NCI-H2171 (cell line): ENCODE results near the gene JPH4.
A peak's percentile ranks its signal among the peaks of the same experiment; 100 is the strongest.
"Not testable (repeated sequence)": the region's sequence is repeated elsewhere in the genome, so short reads cannot be mapped to it uniquely, and the experiment has no call there.

Experiments
- DNase-seq: peaks from one replicate; lab custom pipeline; 2025; lab: John Stamatoyannopoulos, UW

Gene JPH4

DNA sequence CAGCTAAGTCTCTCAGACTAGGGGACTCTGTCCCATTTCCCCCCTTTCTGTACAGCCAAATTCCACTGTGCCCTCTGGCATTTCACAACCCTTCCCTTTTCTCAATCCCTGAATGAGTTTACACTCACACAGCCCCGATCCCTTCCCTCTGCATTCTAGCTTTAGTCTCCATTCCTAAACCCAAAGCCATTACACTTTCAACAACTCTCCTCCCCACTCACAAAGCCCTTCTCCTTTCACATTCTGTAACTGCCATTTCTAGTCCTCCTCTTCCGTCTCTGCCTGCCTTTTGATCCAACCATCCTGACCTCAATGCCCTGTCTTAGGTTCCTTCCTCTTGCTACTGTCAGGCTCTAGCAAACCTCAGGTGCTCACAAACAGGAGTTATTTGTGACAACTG lies 30.7 kb downstream of the JPH4 start:
- no peak for DNase-seq

- no peak for DNase-seq
These were observed 32.0 kb downstream of the JPH4 start for GRCh38 chr14:23546450-23547035.

GRCh38 chr14:23545740-23546365 lies 32.7 kb downstream of the JPH4 start:
- DNase-seq, result no peak

GRCh38 chr14:23544511-23545447 lies 33.8 kb downstream of the JPH4 start:
- peak; percentile 82 for DNase-seq

- no peak for DNase-seq
These were observed 35.2 kb downstream of the JPH4 start for GRCh38 chr14:23543403-23543802.

DNA sequence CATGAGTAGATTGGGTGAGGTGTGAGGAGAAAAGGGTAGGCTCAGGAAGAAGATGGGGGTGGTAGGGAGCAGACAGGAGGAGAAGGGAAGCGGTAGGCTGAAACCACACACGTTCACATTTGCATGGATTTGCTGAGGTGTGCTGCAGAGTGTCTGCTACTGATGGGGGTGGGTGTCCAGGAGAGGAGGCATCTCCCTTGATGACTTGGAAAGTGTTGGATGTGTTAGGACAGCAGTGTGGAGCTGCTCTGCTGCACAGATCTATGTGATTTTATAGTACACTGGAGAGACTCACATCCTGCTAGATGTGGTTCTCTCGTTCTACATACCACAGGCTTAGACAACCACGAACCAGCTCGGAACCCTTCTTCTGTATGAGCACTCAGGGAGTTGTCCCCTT lies 36.3 kb downstream of the JPH4 start:
- DNase-seq, result no peak

GRCh38 chr14:23540141-23540469 lies 38.5 kb downstream of the JPH4 start:
- no peak for DNase-seq

- no peak for DNase-seq
These were observed 39.1 kb downstream of the JPH4 start for GRCh38 chr14:23539248-23540140.

- peak; percentile 11 for DNase-seq
These were observed 39.8 kb downstream of the JPH4 start for GRCh38 chr14:23538785-23539184.

- no peak for DNase-seq
These were observed 40.4 kb downstream of the JPH4 start for GRCh38 chr14:23538050-23538718.

DNA sequence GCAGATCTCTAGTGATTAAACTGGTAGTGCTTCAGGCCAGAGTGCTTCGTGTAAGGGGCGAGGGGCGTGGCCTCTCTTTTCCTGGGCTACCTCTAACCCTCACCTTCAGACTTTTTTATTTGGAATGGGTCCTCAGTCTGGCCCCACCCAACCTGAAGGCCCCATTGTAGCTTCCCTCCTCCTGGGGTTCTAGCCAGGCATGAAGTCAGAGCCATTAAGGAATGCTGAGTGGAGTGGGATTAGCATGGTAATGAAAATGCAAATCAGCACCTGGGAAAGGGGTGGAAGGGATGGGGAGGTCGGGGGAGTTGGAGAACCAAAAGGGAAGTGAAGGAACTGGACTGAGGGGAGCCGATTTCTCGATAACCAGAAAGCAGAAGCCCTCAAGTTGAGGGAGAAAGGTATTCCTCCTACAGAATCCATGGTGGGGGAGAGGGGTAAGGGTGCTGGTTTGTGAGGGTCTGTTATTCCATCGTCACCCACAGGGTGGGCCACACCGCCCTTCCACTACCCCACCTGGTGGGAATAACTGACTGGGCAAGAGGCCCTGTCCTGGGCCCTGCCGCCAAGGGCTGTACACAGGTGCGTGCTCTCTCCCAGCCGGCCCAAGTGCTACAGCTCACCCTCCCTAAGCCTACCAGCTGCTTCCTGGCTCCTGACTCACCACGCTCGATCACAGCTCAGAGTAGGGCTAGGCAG lies 41.1 kb downstream of the JPH4 start:
- no peak for DNase-seq

- DNase-seq, result not testable (repeated sequence)
These were observed 41.7 kb downstream of the JPH4 start for GRCh38 chr14:23536906-23537305.

DNA sequence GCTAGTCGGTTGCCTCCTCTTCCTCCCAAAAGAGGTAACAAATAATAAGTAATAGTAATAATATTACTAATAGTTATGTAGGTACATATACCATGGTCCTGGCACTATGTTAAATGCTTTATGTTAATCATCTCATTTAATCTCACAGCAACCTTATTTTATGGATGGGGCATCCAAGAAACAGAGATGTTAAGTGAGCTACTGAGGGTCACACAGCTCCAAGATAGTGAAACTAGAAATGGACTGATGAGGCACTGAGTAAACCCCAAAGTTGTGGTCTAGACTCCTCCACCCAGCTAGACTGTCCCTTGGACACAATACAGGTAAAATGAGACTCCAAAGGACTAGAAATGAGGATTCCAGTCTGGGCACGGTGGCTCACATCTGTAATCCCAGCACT lies 42.1 kb downstream of the JPH4 start:
- no peak for DNase-seq

GRCh38 chr14:23535943-23536342 lies 42.6 kb downstream of the JPH4 start:
- no peak for DNase-seq

DNA sequence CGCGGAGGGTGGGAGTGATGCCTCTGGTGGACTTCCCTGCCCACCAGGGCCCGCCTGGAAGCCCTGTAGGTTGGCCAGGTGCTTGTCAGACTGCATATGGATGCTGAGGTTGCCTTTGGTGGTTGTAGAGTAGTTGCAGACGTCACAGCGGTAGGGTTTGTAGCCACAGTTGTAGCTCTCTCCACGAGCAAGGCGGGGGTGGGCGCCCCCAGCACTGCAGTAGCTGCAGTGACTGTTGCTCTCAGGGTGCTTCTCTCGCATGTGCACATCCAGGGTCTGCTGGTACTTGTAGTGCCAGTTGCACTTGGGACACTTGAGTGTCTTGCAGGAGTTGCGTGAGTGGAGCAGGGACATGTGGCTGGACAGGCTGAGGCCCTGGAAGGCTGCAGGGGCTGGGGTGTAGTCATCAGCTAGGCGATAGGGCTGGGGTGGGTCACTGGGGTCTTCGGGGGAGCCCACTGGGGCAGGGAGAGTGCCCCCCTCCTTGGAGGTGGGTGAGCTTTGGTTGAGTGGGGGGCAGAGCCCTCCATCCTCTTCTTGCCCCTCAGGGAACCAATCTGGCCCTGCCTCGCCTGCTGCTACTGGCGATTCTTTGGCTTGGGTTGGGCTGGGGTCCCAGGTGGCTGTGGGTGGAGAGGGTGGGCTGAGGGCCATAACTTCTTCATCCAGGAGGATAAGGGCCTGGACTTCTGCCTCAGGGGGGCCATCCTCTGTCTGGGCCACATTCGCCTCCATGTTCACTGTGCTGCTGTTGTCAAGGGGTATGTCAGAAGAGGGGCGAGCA lies 44.7 kb downstream of the JPH4 start:
- no peak for DNase-seq

DNA sequence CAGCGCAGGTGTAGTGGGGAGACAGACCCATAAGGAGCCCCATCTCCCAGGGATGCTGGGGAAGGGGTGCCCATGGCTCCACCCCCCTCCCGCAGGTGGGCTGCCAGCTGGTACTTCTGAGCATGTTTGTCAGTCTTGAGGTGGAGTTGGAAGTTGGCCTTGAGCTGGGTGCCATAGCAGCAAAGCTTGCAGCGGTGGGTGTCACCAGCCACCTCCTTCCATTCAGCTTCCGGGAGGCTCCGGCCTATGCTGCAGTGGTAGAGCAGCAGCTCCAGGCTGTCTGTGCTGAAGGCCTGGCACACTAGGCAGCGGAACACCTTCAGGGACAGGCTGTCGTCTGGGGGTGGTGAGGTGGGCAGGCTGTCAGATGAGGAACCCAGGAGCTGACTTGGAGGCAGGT lies 45.9 kb downstream of the JPH4 start:
- DNase-seq, result no peak

DNA sequence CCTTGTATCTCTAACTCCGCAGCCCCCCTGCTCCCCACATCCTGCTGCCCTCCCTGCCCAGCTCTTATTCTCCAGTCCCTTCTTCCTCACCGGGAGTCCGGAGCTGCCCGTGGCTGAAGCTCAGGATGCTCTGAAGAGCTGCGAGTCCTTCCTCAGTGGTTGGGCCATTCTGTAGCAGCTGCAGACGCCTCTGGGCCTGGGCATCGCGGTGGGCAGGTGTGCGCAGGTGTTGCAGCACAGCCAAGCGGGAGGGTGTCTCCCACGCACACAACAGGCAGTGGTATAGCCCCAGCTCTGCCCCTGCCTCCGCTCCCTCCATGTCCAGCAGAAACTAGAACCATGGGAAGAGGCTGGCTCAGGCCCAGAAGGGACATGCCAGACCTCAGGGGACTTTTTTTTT lies 47.2 kb downstream of the JPH4 start:
- DNase-seq, result no peak

GRCh38 chr14:23530375-23531055 lies 48.1 kb downstream of the JPH4 start:
- no peak for DNase-seq

GRCh38 chr14:23529016-23529415 lies 49.6 kb downstream of the JPH4 start:
- DNase-seq, result no peak

GRCh38 chr14:23528555-23528954 lies 50.0 kb downstream of the JPH4 start:
- DNase-seq, result no peak
